NCI-H82 treated with DMSO at 0.1 percent for 48 hours (cell line): ENCODE measurements around the gene CRP.
"Not testable (repeated sequence)": the region's sequence is repeated elsewhere in the genome, so short reads cannot be mapped to it uniquely, and the experiment has no call there.

Source experiments
- DNase-seq: peaks from one replicate; lab custom pipeline; 2025; ENCODE audit not compliant: unreplicated experiment; lab: John Stamatoyannopoulos, UW

The CRP gene, protein sequence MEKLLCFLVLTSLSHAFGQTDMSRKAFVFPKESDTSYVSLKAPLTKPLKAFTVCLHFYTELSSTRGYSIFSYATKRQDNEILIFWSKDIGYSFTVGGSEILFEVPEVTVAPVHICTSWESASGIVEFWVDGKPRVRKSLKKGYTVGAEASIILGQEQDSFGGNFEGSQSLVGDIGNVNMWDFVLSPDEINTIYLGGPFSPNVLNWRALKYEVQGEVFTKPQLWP

DNA sequence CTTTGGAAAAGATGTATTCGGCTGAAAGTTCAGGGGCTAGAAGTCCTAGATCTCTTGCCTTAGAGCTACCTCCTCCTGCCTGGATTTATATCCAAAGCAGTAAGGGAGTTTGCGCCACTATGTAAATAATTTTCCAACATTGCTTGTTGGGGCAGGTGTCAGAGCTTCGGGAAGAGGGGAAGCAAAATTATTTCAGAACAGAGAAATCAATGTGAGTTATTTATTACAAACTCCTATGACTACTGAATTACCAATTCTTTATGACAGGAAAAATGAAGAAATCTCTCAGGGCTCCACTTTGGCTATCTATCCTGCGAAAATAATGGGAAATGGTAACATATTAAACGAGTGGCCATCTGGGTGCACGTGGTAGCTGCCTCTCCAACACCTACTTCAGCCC lies at the start of gene CRP:
Gene CRP, minus strand, starts transcription at position 61 of the 400 bp plus-strand sequence. CDS start 104 bp downstream, outside the sequence.
- DNase-seq: no peak

DNA sequence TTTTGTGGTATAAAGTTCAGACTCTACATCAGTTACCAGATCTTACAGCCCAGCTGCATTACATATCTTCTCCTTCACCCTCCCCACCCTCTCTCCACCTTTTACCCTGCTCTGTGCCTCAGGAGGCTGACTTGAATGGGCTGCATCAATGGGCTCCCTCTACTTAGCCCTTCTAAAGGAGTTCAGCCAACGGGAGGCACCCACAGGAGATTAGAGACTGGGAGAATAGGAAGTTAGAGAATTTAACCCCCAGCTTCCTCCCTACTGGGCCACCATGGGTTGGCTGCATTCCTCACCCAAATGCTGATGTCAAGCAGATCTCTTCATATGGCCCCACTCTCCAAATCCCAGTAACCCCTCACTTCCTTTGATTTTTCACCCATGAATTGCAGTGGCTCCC lies 49.3 kb upstream of the CRP start:
- DNase-seq: no peak

DNA sequence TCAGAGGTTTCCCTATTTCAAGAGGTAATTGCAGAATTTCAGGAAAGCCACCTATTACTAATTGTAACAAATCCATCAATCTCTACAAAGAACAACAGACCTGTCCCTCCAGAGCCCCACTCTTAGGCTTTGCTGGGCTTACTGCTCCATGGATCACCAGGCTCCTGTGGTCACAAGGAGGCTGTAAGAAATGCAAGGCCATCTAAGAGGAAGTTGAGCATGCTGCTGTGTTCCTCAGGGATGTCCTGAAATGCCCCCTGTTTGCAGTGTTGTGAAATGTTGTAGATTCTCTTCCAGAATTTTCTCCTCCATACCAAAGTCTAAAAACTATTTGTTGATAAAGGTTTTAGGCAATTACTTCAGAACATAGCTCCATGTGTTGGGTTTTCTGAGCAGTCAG lies 42.0 kb upstream of the CRP start:
- no peak for DNase-seq

DNA sequence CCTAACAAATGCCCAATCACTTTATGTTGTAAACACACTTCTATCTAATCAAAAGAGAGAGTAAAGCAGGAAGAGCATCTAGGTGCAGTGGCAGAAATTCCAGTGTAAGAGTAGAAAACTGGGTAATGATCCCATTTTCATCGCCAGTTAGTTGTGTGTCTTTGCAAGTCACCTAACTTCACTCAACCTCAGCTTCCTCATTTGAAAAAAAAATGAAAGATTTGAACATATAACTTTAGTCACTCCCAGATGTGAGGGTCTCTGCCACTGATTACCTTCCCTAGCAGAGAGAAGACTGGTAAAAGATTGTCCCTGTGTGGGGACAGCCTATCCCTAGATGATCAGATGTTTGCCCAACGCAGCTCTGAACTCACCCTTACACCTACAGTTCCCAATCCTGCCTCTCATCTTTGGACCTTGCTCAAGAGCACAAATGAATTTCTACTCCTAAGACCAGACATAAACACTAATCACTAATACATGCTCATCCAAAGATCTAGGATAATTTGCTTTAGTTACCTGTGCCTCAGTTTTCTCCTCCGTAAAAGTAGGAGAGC lies 41.1 kb upstream of the CRP start:
- DNase-seq: no peak

DNA sequence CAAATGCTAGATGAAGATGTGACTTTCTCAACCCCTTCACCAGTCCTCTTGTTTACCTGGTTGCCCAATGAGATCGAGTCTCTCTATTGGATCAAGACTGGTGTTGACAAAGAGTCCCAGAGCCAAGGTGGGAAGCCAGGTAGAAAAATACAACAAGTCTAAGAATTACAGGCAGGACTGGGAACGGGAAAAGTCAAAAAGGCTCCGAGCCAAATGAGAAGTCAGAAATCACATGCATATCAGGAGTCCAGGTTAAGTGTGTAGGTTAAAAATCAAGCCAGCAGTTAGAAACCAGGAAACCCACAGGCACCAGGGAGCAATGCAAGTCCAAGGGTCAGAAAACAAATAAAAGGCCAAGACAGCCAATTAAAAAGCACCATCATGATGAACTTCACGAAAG lies 39.0 kb upstream of the CRP start:
- DNase-seq: no peak

DNA sequence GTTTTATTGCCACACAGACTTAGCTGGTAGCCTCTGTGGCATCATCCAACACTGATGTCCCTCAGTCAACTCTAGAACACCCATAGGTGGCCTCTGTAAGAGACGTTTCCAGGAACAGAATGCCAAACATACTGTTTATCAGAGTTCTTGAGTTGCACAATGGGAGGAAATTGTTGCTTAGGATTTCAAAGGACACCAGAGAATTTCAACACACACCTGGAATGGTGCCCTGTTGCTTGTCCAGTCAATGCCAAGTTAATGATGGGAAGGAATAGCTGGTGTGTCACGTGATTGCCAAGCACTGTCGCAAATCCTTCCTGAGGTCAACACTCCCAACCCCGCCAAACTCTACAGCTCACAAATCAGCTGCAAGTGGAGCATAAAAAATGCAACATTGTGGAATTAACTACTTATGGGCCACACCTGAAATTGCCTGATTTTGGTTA lies 37.8 kb upstream of the CRP start:
- DNase-seq: no peak

DNA sequence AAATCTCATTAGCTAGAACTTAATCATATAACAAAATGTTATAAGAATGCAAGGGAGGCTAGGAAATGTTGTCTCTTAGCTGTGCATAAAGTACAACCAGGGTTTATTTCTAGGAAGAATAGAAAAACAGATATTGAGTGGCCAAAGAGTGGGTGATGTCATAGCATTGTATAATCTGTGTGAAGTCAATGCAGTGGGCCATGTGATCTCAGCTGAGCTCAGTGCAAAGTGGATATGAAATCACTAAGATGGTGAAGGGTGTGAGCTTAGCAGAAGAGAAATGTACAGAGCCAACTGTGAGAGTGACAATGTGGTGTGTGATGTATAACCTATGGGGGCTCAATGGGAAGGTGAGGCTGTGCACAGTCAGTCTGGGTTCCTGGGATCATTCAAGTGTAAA lies 36.6 kb upstream of the CRP start:
- DNase-seq: no peak

DNA sequence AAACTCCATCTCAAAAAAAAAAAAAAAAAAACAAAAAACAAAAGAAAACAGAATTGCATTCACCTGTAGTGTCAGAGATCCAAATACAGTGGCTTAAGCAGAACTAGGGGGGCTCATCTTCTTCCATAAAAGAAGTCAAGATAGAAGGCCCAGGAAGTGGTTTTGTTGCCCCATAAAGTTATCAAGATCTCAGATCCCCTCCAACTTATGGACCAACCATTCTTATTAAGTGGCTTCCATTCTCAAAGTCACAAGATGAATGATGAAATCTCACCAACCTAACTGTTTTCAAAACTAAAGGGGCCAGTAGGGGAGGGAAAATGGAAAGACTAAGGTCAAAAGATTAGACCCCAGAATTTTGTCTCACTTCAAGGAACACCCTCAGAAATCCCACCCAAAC lies 36.2 kb upstream of the CRP start:
- DNase-seq: no peak

DNA sequence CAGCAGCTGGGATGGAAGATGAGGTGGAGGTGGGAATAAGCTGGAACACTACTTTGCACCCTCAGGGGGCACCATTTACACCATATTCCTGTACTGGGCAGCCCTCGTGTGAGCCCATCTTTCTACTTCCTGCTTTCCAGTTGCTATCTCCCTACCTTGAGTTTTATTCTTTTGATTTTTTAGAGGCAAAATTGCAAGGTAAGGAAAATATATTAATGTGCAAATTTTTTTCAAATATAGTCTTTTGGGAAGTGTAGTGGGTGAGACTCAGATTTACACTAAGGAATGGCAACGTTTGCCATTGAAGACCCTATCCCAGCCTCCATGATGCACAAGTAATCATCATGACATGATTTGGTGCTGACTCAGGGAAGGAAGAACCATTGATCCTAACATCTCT lies 35.2 kb upstream of the CRP start:
- no peak for DNase-seq

DNA sequence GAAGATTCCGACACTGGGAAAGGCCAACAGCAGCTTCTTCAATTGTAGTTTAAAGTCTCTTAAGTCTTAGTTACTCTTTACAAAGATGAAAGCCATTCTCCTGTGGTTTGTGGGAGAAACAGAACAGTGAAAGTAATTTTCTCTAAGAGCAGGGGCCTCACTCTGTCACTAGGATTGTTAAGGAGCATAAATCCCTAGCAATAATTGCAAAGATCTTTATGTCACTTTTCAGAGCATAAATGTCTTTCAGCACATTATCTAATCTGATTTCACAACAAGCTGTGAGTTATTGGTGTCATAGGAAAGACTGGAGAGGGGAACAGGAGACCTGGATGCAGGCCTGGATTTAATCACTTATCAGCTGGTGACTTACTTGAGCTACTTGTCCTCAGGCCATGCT lies 34.0 kb upstream of the CRP start:
- DNase-seq: no peak

DNA sequence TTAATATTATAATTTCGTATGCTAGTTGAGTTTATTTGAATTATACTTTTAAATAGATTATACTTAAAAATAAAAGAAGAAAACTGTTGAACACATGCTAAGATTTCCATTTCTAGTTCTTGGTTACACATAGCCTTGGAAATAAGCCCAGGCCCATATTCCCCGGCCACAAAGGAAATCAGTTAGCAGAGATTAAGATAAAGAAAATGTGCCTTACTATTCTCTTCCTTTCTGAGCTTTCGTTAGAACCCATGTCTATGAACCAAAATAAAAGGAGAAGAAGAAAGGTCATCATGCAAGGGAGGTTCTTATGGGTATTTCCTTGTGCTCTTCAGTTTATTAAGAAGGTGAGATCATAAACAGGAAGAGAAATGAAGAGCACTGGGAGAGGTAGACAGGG lies 32.3 kb upstream of the CRP start:
- no peak for DNase-seq

DNA sequence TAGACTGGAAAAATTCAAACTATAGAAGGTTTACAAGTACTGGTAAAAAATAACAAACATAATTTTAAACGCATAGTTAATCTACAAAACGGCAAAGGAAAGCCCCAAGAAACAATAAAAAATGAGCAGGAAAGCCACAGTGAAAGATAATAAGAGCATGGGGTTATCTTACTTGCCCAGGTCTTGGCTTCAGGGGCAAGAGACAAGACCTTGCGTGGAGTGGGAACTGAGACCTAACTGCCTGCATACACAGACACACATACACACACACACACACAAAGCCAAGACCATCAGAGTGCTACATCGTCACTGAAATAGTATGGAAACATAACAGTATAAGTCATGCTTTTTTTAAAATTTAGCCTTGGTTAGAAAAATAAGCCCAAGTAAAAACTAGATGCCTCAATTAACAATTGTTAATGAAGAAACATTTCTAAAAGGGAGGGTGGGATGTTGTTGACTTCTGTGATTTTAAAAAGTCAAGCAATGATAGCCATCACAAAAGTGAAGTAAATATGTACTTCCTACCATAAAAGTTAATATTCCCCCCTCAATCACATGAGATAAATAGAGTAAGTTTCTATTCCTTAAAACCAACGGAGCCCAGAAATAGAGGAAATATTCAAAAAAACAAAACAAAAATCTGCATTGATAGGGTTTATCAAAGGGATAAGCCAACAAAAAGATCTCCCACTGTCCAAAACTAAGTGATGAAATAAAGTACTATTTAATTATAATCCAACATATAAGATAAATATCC lies 29.4 kb upstream of the CRP start:
- no peak for DNase-seq

DNA sequence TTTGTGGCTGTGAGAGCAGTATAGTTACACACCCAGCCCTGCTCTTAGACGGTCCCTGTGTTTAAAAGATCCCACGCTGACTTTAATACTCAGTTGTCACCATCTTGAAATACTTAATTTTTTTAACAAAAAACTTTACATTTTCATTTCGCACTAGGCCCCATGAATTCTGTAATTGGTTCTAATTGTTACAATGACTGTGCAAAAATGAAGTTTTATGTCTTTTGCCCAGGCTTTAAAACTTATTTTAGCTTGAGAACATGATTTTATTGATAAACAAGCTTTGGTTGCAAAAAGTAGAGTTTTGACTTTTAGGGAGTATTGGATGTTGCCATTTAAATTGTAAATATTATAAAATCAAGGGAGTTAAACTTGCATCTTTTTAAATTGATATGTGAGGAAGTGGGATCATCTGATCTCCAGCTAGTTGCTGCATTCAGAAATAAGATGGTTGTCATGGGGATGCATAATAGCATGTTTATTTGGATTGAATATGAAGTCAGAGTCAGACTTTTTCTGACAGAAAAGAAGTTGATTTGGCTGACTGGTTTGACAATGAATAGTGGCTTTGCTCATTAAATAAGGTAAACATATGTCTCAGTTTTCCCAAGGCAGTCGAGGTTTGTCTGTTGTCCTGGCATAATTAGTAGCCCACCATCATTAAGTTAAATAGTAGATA lies 23.0 kb upstream of the CRP start:
- DNase-seq: no peak

DNA sequence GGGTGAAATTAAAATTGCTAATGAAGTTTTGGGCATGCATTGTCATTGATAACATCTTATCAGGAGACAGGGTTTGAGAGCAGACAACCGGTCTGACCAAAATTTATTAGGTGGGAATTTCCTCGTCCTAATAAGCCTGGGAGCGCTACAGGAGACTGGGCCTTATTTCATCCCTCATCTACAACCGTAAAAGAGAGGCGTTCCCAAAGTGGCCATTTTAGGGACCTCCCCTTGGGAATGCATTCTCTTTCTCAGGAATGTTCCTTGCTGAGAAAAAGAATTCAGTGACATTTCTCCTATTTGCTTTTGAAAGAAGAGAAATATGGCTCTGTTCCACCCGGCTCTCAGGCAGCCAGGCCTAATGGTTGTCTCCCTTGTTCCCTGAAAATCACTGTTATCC lies 8.8 kb upstream of the CRP start:
- DNase-seq: not testable (repeated sequence)

DNA sequence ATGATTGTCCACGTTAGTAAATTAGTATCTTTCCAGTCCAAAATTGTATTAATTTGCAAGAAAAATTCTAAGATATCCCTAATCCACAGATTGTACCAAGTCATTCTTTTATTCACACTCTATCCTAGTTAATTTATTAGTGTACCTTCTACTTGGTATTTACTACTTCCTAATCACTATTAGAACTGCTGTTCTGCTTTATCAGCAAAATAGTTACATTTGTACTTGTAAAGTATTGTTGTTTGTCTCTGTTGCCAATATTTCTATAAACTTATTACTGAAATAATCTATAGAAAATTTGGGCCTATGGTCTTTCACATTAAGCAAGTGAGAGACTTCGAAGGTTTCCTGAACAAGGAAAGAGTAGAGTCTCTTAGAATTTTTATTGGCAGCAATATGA lies 5.6 kb upstream of the CRP start:
- DNase-seq: no peak

DNA sequence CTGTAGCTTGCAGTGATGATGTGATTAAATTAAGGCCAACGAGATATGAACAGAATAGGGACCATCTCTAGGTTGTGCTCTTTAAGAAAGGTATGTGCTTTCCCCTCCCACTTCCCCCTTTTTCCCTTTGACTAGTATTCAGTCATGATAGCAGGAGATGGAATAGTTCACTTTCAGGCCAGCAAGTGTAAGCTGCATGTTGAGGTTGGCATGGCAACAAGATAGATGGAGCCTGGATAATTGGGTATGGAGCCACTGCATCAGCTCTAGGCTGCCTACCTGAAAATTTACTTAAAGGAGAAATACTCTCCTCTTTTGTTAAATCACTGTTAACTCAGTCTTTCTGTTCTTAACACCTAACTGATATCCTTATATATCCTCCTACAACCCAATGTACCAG lies 1.5 kb upstream of the CRP start:
- no peak for DNase-seq

DNA sequence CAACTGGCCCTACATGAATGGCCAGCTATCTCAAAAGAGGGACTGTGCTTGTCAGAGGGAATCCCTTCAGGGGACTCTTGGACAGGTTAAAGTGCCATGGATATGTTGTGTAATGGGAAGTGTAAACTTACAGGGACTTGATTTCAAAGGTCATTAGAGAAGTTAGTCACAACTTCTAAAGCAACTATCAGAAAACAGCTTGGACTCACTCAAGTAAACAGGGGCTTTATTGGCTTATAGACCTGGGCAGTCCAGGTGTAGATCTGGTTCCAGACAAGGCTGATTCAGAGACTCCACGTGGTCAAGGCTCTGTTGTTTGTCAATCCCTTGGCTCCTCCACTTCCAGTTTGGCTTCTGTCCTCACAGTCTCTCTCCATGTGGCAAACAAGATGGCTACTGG lies 2.3 kb downstream of the CRP start:
- DNase-seq: no peak

DNA sequence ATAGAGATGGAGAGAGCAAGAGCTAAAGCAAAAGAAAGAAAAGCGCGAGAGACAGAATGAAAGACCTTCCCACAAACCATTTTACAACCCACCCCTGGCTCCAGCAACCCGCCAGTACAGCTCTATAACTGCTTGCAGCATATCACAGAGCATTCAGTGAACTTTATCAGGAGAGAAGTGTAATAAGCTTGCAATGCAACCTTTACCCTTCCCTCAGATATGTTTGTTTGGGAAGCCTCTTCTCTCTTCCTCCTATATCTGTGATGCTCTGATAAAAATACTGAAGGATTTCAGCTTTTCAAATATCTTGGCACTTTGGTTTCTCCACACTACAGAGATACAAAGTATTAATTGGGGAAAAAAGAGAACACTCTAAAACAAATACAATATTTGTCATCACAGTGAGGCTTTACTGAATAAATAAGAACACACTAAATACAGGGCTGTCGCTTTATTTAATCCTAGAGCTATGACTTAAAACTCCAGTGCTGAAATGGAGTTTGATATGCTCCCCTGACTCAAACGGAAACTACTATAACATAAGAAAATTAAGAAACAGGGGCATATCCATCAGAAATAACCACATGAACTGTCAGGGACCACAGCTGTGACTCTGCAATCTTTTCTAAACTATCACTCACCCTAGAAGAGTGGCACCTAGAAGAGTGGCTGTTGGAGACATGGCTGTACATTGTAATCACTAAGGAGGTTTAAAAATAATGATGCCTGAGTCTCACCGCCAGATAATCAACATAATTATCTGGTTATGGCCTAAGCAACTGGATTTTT lies 6.7 kb downstream of the CRP start:
- DNase-seq: no peak

DNA sequence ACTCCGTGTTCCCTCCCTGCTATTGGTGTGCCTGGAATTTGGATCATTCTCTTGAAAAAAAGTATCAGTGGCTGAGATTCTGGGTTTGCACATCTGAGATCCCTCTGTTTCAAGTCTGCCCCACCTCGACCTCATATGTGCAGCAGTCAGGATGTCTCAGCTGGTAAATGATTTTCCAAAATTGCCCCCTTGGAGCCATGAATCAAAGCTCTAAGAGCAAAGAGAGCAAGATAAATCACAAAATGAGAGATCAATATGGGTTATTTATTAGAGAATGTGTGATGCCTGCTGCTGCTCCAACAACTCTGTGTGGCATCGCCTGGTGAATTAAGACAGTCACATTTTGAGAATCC lies 8.5 kb downstream of the CRP start:
- DNase-seq: no peak

DNA sequence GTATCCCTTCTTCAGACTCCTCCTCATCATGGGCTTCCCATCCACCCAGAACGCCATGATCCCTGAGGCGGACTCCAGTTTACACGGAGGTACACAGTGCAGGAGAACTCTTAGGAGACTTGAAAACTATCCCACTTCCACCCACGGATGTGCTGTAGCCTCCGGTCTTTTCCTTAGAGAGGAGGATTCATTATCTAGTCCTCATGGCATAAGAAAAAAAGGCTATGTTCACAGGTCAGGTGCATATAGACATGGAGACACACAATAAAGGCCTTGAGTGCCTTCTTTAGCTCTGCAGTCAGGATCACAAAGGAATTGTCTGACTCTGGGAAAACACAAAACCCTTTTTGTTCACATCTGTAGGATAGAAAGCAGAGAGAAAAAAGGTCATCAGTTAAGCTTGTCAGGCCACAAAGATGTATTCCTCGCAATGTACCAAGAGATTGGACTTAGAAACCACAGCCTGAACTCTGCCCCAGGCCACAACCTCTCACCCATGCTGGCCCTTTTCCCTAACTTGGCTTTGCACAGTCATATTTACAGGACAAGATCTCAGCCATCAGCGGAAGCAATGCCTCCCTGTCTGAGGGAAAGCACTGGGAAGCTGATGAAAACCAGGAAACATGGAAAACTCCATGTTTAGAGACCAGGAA lies 9.0 kb downstream of the CRP start:
- no peak for DNase-seq

DNA sequence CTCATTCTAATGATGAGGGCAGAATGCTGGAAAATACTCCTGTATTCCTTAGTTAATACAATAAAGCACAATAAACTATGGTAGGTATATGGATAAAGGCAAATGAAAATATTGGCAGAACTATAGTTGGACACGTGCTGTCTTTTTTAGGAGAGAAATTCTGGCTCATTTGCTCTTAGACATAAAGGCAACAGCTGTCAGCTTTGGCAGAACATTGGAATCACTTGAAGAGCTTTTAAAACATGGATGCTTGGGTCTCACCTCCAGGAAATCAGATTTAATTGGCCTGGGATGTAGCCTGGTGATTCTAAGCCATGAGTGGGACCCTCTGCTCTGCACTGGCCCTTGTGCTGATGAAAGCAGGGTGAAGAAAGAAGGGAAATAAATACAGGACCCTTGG lies 9.9 kb downstream of the CRP start:
- DNase-seq: no peak
